Renal cortical epithelial cell (primary cell): Measurements from ENCODE around the gene MPV17L. TPM values are rescaled to one million over a fixed set of nuclear protein-coding genes. Genes with fewer than 3 reads are reported as not detected.
"Not testable (repeated sequence)": the region's sequence is repeated elsewhere in the genome, so short reads cannot be mapped to it uniquely, and the experiment has no call there.

Source experiments
- DNase-seq: peaks from one replicate; pipeline ENCODE4 v3.0.0-alpha.2; 2011; ENCODE audit warnings: low read depth
- total RNA-seq: library from RNA; depleted of rRNA; stranded (reverse); fragments of >200 nt; gene quantifications from 2 replicates; pipeline ENCODE4 v1.2.3, GENCODE V29; 2014

The MPV17L gene
- total RNA-seq, 1 donor from 2014 or later = 0.50 TPM

DNA sequence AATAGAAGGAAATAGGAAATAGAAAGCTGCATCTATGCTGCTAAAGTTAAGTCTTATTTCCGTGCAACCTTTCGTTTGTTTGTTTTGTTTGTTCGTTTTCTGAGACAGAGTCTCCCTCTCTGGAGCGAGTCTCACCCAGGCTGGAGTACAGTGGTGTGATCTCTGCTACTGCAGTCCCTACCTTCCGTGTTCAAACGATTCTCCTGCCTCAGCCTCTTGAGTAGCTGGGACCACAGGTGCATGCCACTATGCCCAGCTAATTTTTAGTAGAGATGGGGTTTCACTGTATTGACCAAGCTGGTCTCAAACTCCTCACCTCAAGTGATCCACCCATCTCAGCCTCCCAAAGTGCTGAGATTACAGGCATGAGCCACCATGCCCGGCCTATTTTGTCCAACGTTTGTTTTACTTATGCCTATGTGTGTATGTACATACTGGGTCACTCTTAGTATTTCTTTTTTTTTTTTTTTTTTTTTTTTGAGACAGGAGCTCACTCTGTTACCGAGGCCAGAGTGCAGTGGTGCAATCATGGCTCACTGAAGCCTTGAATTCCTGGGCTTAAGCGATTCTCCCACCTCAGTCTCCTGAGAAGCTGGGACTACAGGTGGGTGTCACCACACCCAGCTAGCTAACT is 55.7 kb downstream of the MPV17L start:
- no peak for DNase-seq

DNA sequence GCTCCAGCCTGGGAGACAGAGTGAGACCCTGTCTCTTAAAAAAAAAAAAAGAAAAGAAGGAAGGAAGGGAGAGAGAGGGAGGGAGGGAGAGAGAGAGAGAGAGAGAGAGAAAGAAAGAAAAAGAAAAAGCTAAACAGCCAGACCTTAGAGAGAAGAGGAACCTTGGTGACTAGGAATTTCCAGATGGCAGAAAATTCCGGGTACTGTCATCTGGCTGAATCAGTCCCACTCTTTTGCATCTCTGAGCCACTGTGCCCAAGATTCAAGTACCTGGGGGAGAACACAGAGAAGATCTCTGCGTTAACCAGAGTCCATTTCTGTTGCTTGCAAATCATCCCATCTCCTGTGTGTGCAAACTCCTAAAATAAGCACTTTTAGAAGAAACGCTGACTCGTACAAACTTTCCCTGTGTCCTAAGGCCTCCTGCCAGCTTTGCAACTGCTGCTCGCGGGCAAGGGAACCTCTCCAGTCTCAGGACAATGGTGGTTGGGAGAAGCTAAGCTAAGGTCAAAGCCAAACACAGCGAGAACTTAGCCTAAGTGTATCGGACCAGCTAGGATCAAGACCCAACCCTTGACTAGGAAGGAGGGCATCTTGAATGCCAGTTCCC is 56.8 kb downstream of the MPV17L start:
- DNase-seq = no peak

DNA sequence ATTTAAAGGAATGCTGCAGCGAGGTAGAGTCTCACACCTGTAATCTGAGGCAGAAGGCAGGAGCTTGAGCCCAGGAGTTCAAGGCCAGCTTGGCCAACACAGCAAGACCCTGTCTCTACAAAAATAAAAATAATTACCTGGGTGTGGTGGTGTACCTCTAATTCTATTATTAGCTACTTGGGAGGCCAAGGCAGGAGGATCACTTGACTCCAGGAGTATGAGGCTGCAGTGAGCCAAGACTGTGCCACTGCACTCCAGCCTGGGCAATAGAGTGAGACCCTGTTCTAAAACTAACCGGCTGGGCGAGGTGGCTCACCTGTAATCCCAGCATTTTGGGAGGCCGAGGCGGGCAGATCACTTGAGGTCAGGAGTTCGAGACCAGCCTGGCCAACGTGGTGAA is 57.7 kb downstream of the MPV17L start:
- not testable (repeated sequence) for DNase-seq

DNA sequence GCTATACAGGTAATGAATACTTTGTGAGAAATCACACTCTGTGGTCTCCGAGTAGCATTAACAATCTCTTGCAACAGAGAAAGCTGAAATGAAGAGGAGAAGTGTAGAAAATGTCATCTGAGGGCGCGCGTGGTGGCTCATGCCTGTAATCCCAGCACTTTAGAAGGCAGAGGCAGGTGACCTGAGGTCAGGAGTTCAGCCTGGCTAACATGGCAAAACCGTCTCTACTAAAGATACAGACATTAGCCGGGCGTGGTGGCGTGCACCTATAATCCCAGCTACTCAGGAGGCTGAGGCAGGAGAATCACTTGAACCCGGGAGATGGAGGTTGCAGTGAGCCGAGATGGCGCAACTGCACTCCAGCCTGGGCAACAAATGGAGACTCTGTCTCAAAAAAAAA is 59.4 kb downstream of the MPV17L start:
- not testable (repeated sequence) for DNase-seq

DNA sequence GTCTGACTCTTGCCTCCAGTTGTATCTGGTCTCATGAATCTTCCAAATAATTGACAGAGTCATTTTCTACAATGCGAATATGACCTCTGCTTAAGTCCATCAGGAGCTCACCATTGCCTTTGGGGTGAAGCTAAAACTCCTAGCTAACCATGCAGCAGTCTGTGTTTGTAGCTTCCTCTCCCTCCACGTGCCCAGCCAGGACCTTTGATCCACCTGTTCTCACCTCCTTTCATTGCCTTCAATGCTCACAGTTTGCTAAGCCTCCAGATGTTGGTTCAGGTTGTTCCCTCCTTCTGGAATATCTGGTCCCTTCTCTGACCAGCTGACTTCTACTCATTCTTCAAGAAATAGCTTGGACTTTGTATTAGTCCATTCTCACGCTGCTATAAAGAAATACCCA is 61.8 kb downstream of the MPV17L start:
- DNase-seq = no peak

DNA sequence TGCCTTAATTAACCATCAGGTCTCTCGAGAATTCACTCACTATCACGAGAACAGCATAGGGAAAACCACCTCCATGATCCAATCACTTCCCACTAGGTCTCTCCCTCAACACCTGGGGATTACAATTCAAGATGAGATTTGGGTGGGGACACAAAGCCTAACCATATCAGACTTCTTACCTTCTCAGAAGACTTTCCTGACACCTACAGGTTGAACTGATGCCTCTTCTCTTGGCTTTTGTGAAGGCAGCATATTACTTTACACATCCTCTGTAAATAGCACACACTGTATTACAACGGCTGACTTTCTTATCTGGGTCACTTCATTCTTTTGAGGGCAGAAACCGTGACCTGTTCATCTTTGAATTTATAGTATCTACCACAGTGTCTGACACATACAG is 62.4 kb downstream of the MPV17L start:
- no peak for DNase-seq

DNA sequence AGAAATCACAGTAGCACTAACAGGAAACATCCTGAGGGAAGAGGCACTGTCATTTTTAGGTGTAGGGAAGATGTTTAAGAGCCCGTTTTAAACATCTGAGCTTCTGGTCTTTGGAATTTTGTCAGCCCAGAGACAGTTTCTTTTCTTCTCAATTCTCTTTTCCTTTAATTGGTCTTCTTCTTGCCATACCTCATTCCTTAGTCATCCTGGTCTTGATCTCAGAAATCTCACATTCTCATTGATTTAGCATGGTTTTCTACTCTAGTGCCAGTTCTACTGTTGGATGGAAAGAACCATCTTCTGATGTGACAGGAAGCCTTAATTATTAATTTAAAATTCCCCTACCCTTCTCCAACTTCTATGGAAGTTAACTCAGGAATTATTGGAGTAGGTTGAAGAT is 64.2 kb downstream of the MPV17L start:
- DNase-seq = no peak

DNA sequence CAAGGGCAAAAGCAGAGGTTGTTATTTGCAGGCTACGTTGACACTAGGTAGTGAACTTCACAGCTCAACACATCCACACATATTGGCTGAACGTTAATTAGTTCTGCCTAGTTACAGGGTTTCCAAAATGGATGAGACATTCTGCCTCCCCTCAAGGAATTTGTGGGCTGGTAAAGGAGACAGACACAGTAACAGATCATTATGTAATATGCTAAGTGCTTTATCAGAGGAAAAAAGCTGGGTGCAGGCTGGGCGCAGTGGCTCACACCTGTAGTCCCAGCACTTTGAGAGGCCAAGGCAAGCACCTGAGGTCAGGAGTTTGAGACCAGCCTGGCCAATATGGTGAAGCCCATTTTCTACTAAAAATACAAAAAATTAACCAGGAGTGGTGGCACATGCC is 65.0 kb downstream of the MPV17L start:
- no peak for DNase-seq

DNA sequence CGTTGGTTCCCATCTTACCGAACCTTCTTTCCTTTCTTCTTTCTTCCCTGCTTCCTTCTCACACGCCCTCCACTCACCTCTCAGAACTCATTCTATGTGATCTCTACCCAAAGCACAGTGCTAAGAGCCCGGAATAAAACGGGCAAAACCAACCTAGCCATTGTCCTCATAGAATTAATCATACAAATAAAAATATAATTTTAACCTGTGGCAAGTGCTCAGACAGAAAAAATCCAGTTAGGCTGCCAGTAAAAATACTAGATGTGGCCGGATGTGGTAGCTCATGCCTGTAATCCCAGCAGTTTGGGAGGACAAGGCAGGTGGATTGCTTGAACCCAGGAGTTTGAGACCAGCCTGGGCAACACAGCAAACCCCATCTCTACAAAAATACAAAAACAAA is 65.8 kb downstream of the MPV17L start:
- no peak for DNase-seq

Other genes starting within 250 kb of the MPV17L start
- 2.8 TPM in 1 of 2 replicates, not detected in the other for gene NPIPA5, start 17.5 kb upstream of the MPV17L start, total RNA-seq
- gene BMERB1, start 38.8 kb downstream of the MPV17L start, total RNA-seq = 1.7 and 12.6 TPM in 2 replicates
- gene MARF1, start 247.4 kb downstream of the MPV17L start, total RNA-seq = 11.1 and 32.3 TPM in 2 replicates